ENCODE measurements around the gene WIPF1.
"Not testable (repeated sequence)": the region's sequence is repeated elsewhere in the genome, so short reads cannot be mapped to it uniquely, and the experiment has no call there.

WIPF1 gene

DNA sequence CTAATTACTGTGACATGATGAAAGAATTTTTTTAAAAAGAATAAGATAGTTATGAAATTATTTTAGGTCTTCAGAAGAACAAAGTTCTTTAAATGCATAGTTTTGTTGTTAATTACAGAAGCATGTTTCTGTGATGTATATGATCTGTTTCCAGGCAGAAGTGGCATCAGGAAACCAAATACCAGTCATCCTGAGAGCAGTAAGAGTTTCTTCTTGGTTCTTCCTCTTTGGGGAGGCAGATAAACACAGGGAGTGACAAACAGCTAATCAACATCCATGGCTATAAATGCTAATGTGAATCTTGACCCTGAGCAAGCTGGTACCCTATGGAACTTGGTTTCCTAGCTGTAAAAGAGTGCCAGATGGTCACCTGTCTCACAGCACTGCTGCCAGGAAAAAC, 29.2 kb downstream of the WIPF1 start:
- no peak for DNase-seq

DNA sequence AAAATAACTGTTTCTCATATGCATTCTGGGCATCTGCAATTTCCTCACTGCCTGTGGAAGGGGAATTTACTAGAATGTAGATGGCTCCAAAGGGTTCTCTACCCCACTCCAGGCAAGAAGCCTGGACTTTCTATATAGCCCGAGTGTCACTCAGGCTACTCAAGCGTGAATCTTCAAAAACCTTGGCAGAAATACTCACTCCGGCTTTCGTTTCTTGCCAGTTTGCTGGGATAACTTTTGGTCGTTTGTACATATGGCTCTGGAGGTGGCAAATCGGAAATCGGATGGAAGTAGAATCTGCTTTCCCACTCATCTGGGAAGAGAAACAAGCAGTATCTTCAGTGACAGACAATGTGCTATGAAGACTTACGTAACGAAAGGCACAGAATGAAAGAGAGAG, 30.7 kb downstream of the WIPF1 start:
- no peak for DNase-seq

DNA sequence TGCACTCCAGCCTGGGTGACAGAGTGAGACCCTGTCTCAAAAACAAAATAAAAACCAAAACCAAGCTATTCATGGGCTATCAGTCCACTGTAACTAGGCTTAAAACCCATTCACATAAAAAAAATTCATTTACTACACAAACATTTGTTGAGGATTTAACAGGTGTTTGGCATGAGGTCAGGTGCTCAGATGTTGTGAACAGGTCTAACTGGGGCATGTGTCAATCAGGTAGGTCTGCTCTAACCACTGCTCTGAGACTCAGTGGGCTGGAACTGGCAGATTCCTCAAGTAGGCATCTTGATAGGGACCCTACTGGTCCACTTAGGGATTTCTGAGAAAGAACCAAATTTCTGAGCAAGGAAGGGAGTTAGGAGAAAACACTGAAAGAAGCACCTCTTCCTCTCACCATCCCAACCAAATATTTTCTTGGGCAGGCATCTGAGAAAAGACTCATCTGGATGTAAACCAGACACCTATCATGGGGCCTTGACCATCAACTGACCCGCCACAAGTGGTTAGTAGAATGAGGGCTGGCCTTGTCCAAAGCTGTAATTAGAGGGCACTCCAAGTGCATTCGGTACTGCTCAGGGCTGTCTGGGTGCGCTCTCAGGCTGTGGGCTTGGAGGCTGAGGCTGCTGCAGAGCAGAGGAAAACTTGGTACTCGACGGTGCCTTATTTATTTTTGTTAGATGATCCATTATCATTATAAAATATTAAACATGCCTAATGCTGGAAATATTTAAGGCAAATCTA, 33.9 kb downstream of the WIPF1 start:
- no peak for DNase-seq

DNA sequence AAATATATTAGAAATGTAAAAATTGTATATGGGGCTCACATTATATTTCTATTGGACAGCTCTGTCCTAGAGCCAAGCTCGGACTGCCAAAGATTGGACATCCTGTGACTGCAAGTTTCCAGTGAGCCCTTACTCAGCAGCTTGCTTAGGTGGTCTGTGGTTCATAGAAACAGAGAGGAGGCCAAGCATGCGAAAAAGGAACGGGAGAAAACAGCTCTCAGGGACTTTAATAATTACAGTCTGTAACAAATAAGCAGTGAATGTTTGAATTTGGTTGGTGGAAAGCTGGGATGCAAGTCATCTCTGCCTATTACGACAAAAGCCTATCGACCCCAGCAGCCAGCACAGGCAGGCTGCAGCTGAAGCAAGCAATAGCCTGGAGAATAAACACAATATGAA, 35.6 kb downstream of the WIPF1 start:
- DNase-seq: no peak

- no peak for DNase-seq
These were observed 36.2 kb downstream of the WIPF1 start for GRCh38 chr2:174561283-174561971.

DNA sequence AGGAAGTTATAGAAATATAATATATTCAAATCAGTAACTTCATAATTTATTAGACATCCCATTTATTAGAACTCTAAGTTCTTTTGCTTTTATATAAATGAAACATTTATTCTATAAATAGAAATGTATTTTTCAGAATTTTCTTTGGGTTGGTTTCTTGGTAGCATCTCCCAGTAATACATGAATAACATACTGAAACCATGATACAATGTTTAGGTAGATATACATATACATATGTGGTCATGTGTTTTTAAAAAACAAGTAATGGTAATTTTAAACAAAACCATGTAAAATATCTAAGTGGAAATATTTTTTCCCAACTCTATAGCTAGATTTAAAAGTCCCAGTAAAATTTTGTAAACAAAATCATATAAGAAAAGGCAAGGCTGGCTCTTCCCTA, 36.9 kb downstream of the WIPF1 start:
- DNase-seq: no peak

DNA sequence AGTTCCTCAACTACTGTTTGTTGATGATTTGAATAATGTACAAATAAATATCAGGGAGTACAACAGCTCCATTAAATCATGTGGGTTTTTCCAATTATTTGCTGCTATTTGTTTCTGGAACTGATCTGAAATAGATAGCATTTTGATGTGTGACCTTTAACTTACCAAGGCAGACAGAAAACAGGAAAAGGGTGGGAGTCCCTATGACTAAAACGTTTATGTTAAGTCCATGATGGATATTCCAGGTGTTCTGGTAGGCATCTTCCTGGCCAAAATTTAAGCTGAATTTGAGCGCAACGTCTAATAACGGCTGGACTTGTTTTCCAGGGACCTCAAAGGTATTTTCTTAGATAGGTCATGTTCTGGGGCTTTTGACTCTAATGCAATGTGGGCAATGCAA, 41.6 kb downstream of the WIPF1 start:
- no peak for DNase-seq

DNA sequence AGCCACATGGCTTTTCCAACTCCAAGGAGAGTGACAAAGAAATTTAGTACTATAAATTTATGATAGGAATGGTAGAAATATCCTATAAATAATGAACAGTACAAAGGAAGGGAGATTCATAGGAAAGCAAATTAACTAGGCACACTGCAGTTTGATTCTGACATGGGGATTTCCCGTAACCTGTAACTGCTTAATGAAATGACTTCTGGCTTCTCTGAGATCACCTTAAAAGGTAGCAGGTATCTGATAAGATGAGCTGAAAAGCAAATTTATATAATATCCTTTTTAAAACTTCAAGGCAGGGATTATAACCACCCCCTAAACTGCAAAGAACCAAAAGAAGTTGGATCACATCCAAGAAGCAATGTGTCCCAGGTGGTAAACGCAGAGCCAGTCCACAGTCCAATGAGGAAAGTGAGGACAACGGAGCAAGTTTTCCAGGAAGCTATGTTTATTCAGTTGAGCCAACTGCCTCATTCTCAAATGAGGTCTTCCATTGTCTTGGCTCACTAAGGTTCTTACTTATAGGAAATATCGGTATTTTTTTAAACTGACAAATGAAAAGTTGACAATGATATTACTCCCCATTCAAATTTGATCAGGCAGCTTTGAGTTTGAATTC, 43.0 kb downstream of the WIPF1 start:
- DNase-seq: no peak

GRCh38 chr2:174553811-174554493, 43.7 kb downstream of the WIPF1 start:
- DNase-seq: no peak

DNA sequence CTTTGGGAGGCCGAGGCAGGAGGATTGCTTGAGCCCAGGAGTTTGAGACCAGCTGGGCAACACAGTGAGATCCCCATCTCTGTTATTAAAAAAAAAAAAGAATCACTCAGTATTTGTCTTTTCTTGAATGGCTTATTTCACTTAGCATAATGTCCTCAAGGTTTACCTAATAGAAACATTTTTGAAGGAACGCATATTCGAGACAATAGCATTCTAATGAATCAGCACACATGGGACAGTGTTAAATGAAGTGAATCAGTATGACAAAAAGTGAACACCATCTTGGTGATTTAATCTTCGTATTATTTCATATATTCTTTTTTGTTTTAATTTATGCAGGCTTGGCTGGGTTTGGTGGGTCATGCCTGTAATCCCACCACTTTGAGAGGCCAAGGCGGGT, 44.7 kb downstream of the WIPF1 start:
- DNase-seq: no peak

GRCh38 chr2:174551697-174552096, 45.9 kb downstream of the WIPF1 start:
- DNase-seq: no peak

DNA sequence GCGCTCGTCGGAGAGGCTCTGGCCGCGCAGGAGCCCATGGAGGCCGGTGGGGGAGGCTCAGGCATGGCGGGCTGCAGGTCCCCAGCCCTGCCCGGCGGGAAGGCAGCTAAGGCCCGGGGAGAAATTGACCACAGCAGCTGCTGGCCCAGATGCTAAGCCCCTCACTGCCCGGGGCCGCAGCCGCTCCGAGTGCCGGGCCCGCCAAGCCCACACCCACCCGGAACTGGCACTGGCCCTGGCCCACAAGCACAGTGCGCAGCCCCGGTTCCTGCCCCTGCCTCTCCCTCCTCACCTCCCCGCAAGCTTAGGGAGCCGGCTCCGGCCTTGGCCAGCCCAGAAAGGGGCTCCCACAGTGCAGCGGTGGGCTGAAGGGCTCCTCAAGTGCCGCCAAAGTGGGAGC, 49.0 kb downstream of the WIPF1 start:
- DNase-seq: not testable (repeated sequence)

GRCh38 chr2:174548021-174548420, 49.6 kb downstream of the WIPF1 start:
- not testable (repeated sequence) for DNase-seq

DNA sequence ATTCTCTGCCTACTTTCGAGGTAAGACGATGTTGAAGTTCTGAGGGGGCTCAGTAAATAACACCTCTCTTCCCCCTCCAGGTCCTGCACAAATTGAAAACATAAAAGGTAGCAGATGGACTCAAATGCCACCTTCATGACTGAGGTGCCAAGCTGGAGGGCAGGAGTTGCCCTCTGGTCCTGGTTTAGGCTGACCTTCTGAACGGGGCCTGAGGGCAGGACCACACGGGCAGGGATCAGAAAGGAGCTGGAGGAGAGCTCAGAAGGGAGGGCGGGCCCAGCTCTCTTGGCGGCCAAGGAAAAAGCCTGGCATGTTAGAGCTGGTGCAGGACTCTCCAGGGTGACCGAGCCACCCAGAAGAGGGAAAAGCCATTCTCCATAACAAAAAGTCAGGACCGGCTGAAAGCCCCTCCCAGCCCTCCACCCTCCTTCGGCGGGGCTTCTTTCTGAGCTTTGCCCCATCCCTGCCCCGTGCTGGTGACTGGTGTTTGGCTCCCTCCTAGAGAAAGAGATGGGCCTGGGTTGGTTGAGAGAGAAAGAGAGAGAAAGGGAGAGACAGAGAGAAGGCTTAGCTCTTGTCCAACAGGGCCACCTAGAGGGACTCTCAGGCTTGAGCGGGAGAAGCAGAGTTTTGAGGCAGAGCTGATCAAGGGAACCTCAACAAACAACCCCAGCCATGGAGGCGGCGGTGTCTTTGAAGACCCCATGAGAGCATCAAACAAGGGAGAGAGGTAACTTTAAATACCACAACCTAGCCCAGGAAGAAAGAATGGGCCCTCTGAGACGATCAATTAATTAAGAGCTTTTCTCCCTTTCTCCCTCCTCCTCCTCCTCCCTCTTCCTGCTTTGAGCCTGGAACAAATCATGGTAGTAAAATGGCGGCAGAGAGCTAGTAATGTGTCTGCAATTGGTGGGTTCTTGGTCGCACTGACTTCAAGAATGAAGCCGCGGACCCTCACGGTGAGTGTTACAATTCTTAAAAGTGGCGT, 50.8 kb downstream of the WIPF1 start:
- DNase-seq: no peak

DNA sequence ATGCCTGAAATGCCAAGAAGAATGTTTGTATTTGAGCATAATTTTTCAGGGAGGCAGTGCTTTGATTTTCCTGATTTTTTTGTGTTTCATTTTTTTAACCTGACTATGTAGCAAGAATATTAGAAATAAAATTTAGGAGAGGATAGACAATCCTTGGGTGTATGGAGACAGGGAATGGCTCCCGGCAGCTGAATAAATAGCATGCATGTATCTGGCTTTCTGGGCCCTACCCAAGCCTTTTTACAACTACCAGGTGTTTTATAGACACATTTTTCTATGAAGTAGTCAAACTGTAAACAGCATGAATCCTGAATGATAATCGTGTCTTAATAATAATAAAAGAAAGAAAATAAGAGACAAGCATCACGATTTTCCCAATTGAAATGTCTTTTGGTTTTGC, 52.4 kb downstream of the WIPF1 start:
- no peak for DNase-seq

DNA sequence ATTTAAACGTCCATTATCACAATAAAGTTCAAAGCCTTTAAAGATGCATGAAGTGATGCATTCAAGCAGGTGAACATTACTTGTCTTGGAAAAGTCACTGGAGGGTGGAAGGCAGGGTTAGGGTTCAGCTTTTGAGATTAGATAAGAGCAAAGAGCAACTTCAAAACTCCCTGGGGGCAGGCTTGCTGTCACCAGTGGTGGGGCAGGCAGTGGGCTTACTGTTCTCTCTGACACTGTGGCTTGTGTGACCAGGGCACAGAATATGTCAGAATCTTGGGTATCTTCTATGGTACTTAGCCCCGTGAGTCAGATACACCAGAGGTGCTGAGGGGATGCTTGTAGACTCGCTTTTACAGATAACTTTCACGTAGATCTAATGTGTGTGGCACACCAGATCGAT, 52.8 kb downstream of the WIPF1 start:
- no peak for DNase-seq

GRCh38 chr2:174544156-174544555, 53.4 kb downstream of the WIPF1 start:
- DNase-seq: no peak

GRCh38 chr2:174540893-174541292, 56.7 kb downstream of the WIPF1 start:
- no peak for DNase-seq

GRCh38 chr2:174535757-174536703, 61.6 kb downstream of the WIPF1 start:
- no peak for DNase-seq

- no peak for DNase-seq
These were observed 62.5 kb downstream of the WIPF1 start for GRCh38 chr2:174535083-174535482.

GRCh38 chr2:174529916-174530315, 67.7 kb downstream of the WIPF1 start:
- DNase-seq: no peak
